ENCODE measurements around the gene FGFRL1. TPM values are rescaled to one million over a fixed set of nuclear protein-coding genes. Genes with fewer than 3 reads are reported as not detected.
A peak's percentile ranks its signal among the peaks of the same experiment; 100 is the strongest.

FGFRL1 gene
- total and polyA plus RNA-seq, 8 donors, result 15.4 to 42.8 (median 31.1) TPM

DNA sequence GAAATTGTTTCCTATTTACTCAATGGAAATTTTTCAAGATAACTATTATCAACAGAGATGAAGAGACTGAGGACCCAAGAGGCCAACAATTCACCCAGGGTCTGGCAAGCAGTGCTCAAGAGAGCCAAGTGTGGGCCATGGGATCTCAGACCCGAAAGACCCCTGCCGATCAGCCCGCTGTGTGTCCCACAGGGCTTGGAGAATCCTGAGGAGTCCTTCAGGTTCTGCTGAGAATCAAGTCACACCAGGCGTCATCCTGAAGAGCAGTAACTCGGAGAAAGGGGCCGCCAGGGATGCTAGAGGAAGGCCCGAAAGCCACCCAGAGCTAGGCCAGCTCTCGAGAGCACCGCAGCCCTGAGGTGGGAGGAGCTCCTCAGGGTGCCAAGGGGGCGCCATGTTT is 48.7 kb downstream of the FGFRL1 start:
- no peak for ATAC-seq
- H3K27ac ChIP-seq, result no peak overlapping the region
- H3K36me3 ChIP-seq, result no peaks in the 10 kb centered on the region
- H3K9me3 ChIP-seq, result no peaks in the 10 kb centered on the region
- TF ChIP-seq, protein P1, sequence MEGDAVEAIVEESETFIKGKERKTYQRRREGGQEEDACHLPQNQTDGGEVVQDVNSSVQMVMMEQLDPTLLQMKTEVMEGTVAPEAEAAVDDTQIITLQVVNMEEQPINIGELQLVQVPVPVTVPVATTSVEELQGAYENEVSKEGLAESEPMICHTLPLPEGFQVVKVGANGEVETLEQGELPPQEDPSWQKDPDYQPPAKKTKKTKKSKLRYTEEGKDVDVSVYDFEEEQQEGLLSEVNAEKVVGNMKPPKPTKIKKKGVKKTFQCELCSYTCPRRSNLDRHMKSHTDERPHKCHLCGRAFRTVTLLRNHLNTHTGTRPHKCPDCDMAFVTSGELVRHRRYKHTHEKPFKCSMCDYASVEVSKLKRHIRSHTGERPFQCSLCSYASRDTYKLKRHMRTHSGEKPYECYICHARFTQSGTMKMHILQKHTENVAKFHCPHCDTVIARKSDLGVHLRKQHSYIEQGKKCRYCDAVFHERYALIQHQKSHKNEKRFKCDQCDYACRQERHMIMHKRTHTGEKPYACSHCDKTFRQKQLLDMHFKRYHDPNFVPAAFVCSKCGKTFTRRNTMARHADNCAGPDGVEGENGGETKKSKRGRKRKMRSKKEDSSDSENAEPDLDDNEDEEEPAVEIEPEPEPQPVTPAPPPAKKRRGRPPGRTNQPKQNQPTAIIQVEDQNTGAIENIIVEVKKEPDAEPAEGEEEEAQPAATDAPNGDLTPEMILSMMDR (IDR thresholded peaks at IDR 0.05), result no peak
- no peak for FAIRE-seq
- intact Hi-C loops (cut with DNase I), result no loop called here
- no peak overlapping the region for H3K4me3 ChIP-seq
- no peaks in the 10 kb centered on the region for H3K27me3 ChIP-seq
- peak in 2 of 6 donors; percentile 2 to 25 for DNase-seq
- WGBS, 2 donors, result 57% methylated on average over 10 of the region's 10 CpGs
- no peaks in the 10 kb centered on the region for H3K4me1 ChIP-seq

DNA sequence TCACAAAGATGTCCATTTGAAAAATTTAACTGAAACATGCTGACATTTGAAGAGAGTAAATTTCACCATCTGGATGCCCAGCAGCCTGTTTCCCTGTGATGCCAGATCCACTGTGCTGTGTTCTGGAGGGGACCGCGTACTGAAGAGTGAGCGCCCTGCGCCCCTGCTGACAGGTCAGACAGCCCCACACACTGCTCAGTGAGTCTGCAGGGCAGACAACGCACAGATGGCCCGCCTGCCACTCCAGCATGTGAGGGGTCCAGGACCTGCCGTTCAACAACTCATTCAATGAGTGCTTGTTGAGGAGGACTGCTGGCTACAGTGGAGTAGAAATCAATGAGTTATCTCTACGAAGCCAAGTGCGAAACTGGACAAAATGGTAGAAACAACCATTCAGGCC is 49.2 kb downstream of the FGFRL1 start:
- H3K9me3 ChIP-seq, result no peaks in the 10 kb centered on the region
- ATAC-seq, result no peak
- H3K27me3 ChIP-seq, result no peaks in the 10 kb centered on the region
- no peaks in the 10 kb centered on the region for H3K36me3 ChIP-seq
- no peak overlapping the region for H3K4me3 ChIP-seq
- TF ChIP-seq, protein P1 (IDR thresholded peaks at IDR 0.05), result no peak
- 88 to 93% methylated on average over 9 of the region's 9 CpGs for WGBS, 2 donors
- peak in 2 of 6 donors; percentile 5 for DNase-seq
- FAIRE-seq, result no peak
- H3K4me1 ChIP-seq, result no peaks in the 10 kb centered on the region
- intact Hi-C loops (cut with DNase I), result no loop called here
- H3K27ac ChIP-seq, result no peak overlapping the region

DNA sequence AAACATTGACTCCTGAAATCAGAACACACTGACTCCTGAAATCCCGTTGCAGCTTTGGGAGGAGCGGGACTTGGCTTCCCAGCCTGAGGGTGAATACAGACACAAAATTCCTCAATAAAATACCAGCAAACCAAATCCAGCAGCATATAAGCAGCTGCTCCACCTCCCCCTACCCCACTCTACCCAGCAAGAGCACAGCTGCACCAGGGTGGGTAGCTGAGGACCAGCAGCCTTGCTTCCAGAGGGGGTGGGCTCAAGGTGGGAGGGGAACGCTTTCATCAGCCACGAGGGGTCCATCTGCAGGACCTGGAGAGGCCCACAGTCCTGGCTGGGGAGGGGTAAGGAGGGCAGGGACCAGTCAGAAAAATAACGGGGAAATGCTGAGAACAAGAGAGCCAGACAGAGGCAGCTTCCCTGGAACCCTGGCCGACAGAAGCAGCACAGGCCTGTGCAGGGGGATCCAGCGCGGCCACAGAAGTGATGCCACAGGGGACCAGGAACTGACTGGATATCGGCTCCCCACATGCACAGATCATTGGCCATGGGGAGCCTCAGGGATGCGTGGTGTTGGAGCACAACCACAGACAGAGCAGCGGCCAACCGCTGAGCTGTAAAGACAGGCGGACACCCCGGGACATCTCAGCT is 49.8 kb downstream of the FGFRL1 start:
- intact Hi-C loops (cut with DNase I), result no loop called here
- DNase-seq, result peak in 1 of 6 donors; percentile 44
- Histone ChIP-seq H3K27ac (no peak overlapping the region), H3K4me1 (no peaks in the 10 kb centered on the region), H3K9me3 (no peaks in the 10 kb centered on the region), H3K36me3 (no peaks in the 10 kb centered on the region), H3K27me3 (no peaks in the 10 kb centered on the region), H3K4me3 (no peak overlapping the region)
- ATAC-seq, result no peak
- TF ChIP-seq, protein P1 (IDR thresholded peaks at IDR 0.05), result no peak
- FAIRE-seq, result no peak
- 77 to 82% methylated on average over 14 of the region's 14 CpGs for WGBS, 2 donors

DNA sequence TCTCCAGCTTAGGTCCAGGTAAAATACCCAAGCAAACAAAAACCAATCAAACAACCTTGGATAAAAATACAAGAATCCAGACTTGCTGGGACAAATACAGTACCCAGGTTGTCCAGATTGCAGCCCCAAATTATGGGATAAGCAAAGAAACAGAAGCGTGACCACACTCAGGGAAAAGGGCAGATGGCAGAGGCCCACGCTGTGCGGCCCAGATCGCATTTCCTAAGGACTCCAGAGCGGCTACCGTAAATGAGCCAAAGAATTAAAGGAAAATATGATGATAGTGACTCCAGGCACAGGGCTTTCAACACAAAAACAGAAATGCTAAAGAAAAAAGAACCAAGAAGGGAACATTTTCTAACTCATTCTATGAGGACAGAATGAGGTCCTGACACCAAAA is 50.3 kb downstream of the FGFRL1 start:
- Histone ChIP-seq H3K27ac (no peak overlapping the region), H3K4me1 (no peaks in the 10 kb centered on the region), H3K4me3 (no peak overlapping the region), H3K9me3 (no peaks in the 10 kb centered on the region), H3K36me3 (no peaks in the 10 kb centered on the region), H3K27me3 (no peaks in the 10 kb centered on the region)
- 90 to 93% methylated on average over 6 of the region's 6 CpGs for WGBS, 2 donors
- ATAC-seq (no peak), FAIRE-seq (no peak), DNase-seq (no peak)
- TF ChIP-seq, protein P1 (IDR thresholded peaks at IDR 0.05), result no peak
- intact Hi-C loops (cut with DNase I), result no loop called here

DNA sequence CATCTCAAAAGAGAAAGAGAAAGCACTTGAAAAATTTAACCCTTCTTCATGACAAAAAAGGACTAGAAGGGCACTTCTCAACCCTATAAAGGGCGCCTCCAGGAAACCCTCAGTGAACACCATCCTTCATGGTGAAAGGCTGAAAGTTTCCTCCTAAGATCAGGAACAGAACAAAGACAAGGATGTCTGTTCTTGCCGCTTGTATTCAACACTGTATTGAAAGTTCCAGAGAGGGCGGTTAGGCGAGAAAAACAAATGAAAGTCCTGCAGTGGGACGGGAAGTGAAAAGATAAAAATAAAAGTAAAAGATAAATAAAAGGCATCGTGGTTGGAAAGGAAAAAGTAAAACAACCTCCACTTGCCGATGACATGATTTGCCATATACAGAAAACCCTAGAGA is 51.0 kb downstream of the FGFRL1 start:
- ATAC-seq (no peak), FAIRE-seq (no peak), DNase-seq (no peak)
- TF ChIP-seq, protein P1 (IDR thresholded peaks at IDR 0.05), result no peak
- Histone ChIP-seq H3K4me1 (no peaks in the 10 kb centered on the region), H3K36me3 (no peaks in the 10 kb centered on the region), H3K9me3 (no peaks in the 10 kb centered on the region), H3K4me3 (no peak overlapping the region), H3K27ac (no peak overlapping the region), H3K27me3 (no peaks in the 10 kb centered on the region)
- intact Hi-C loops (cut with DNase I), result no loop called here
- WGBS, 2 donors, result 64% methylated on average over 7 of the region's 7 CpGs
